OCI-LY7 (cell line): ENCODE data around the gene FYN.

ENCODE experiments used
- EZH2phosphoT487 ChIP-seq: fragments of 200-600 bp; sonication (generic); IDR thresholded peaks from 2 replicates; pipeline ENCODE4 v1.6.1; 2018; ENCODE audit warnings: low read depth, borderline replicate concordance, mild to moderate bottlenecking, mixed run types, antibody characterized with exemption, low read length, moderate library complexity, mixed read lengths
- TF ChIP-seq, protein P1 (sequence below): fragments of 200-600 bp; sonication (generic); conservative IDR thresholded peaks from 2 replicates; pipeline ENCODE4 v1.5.1; 2014; ENCODE audit warnings: mild to moderate bottlenecking, antibody characterized with exemption, low read length, moderate library complexity, mixed read lengths

DNA sequence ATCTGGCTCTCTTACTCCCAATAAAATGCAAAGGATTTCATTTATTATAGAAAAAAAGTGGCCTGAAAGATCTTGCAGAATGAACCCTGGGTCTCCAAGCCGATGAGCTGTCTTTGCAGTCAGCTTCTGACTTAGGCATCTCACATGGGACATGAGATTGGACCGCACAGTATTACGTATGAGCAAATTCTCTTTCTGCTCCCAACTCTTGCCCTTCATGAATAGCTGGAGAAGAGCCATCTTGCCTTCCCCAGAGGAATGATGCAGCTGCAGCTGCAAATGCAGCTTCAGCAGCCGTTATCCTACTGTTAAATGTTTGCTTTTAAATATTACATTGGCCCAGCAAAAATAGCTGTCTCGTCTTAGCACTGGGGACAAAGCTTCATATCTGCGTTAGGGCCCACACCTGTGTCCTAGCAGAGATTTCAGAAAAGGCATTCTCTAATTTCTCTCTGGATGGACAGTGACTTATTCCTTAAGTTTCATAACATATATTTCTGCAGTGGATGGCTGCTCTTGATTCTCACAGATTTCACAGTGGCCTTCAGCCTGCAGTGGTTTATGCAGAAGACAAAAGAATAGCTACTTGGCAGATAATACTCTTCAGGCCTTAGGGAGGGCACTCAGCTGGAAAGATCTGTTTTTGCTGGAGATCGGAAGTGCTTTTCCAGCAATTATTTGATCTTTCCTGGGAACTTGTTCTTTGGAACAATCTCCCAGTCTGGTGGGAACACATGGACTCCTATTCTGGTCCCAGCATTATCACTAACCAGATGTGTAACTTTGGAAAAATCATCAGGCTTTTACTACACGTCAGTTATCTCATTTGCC is 129.2 kb downstream of the FYN start:
- TF ChIP-seq, protein P1, sequence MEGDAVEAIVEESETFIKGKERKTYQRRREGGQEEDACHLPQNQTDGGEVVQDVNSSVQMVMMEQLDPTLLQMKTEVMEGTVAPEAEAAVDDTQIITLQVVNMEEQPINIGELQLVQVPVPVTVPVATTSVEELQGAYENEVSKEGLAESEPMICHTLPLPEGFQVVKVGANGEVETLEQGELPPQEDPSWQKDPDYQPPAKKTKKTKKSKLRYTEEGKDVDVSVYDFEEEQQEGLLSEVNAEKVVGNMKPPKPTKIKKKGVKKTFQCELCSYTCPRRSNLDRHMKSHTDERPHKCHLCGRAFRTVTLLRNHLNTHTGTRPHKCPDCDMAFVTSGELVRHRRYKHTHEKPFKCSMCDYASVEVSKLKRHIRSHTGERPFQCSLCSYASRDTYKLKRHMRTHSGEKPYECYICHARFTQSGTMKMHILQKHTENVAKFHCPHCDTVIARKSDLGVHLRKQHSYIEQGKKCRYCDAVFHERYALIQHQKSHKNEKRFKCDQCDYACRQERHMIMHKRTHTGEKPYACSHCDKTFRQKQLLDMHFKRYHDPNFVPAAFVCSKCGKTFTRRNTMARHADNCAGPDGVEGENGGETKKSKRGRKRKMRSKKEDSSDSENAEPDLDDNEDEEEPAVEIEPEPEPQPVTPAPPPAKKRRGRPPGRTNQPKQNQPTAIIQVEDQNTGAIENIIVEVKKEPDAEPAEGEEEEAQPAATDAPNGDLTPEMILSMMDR: no peak
- no peak for TF ChIP-seq EZH2phosphoT487
